Brain microvascular endothelial cell (primary cell): Measurements from ENCODE around the gene EPN2.

Source experiments
- DNase-seq: peaks from one replicate; pipeline ENCODE4 v3.0.0-alpha.2; 2020
- H3K27ac ChIP-seq: fragments of 250-450 bp; sonication (Bioruptor Pico); 2 replicates; pipeline ENCODE4 v1.5.1; 2020; ENCODE audit warnings: mild to moderate bottlenecking, moderate library complexity
- H3K27me3 ChIP-seq: fragments of 250-450 bp; sonication (Bioruptor Pico); replicated peaks from 2 replicates; pipeline ENCODE4 v1.5.1; 2020; ENCODE audit warnings: mild to moderate bottlenecking
- H3K36me3 ChIP-seq: fragments of 250-450 bp; sonication (Bioruptor Pico); replicated peaks from 2 replicates; pipeline ENCODE4 v1.5.1; 2020; ENCODE audit warnings: mild to moderate bottlenecking
- H3K4me3 ChIP-seq: 2 replicates; pipeline ENCODE4 v1.5.1; 2011; ENCODE audit warnings: low read depth, mild to moderate bottlenecking, control low read depth, low read length, moderate library complexity
- CTCF ChIP-seq: IDR thresholded peaks from 2 replicates; pipeline ENCODE4 v1.5.1; 2011; ENCODE audit warnings: low read depth, mild to moderate bottlenecking, moderate library complexity, low read length, control low read depth, inconsistent platforms; ENCODE audit errors: missing control alignments
- in situ Hi-C: cut with HindIII; loops from 2 replicates; pipeline ENCODE4 v1.10.0; 2017; ENCODE audit warnings: low sequenced_read_pairs, low pct_ligation_motif_present

The EPN2 gene

GRCh38 chr17:19311016-19311415, 73.8 kb downstream of the EPN2 start:
- in situ Hi-C loops = no loop called here
- no peak for TF ChIP-seq CTCF

GRCh38 chr17:19311421-19312215, 74.5 kb downstream of the EPN2 start:
- no peak overlapping the region for H3K4me3 ChIP-seq
- H3K27me3 ChIP-seq = no peaks in the 10 kb centered on the region
- TF ChIP-seq CTCF = no peak
- H3K36me3 ChIP-seq = peaks cover 6% of the 10 kb centered on the region
- peak overlapping the region; percentile 74 for H3K27ac ChIP-seq
- peak; percentile 39 for DNase-seq
- in situ Hi-C loops = no loop called here

More at GRCh38 chr17:19311016-19311415, 73.8 kb downstream of the EPN2 start:
- Histone ChIP-seq H3K27ac (no peak overlapping the region), H3K36me3 (peaks cover 6% of the 10 kb centered on the region), H3K27me3 (no peaks in the 10 kb centered on the region), H3K4me3 (no peak overlapping the region)
- DNase-seq = no peak

GRCh38 chr17:19312406-19312805, 75.2 kb downstream of the EPN2 start:
- Histone ChIP-seq H3K27ac (peak overlapping the region; percentile 74), H3K36me3 (peaks cover 6% of the 10 kb centered on the region), H3K27me3 (no peaks in the 10 kb centered on the region), H3K4me3 (no peak overlapping the region)
- TF ChIP-seq CTCF = no peak
- no peak for DNase-seq
- in situ Hi-C loops = no loop called here

- no peak for DNase-seq
- Histone ChIP-seq H3K4me3 (no peak overlapping the region), H3K36me3 (peaks cover 6% of the 10 kb centered on the region), H3K27me3 (no peaks in the 10 kb centered on the region), H3K27ac (no peak overlapping the region)
- in situ Hi-C loops = no loop called here
- TF ChIP-seq CTCF = no peak
Observed at GRCh38 chr17:19313066-19313745, 76.0 kb downstream of the EPN2 start.

GRCh38 chr17:19313746-19314651, 76.8 kb downstream of the EPN2 start:
- Histone ChIP-seq H3K36me3 (peaks cover 6% of the 10 kb centered on the region), H3K27ac (no peak overlapping the region), H3K27me3 (no peaks in the 10 kb centered on the region), H3K4me3 (no peak overlapping the region)
- no peak for DNase-seq
- TF ChIP-seq CTCF = no peak
- in situ Hi-C loops = no loop called here
